Esophagus squamous epithelium (tissue), 4 donors: ENCODE measurements around the gene CDKN2B.

Experiments
- POLR2A ChIP-seq, 4 donors: fragments of 450-650 bp; IDR thresholded peaks; one replicate each; pipeline ENCODE4 v1.6.1; 2017; ENCODE audit warnings: antibody characterized with exemption in 4 of 4, mild to moderate bottlenecking in 4 of 4, moderate library complexity in 3 of 4
- TF ChIP-seq, protein P1 (sequence below), 6 experiments: fragments of 450-650 bp in 4 of 6; fragments of 200-600 bp in 2 of 6; sonication (generic) in 2 of 6; IDR thresholded peaks; one replicate each; pipeline ENCODE4 v1.5.1; 2016 to 2019; ENCODE audit warnings: antibody characterized with exemption in 6 of 6, mild to moderate bottlenecking in 4 of 6, moderate library complexity in 4 of 6

DNA sequence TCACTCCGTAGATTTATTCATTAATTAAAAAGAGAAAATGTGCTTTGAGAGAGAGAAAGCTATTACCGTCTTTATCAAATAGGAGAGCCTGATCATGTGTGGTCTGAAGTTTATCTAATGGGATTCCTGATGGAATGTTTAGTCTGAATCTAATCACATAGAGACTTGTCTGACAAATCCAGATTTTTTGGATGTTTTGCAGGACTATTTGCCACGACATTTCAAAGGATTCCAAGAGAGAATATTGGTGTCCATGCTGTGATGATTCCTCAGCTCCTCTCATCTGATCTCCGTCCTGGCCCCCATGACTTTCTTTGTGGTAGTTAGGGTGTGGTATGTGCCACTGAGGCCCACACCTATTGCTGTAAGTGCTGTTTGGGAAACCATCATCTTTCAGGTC is 20.1 kb upstream of the CDKN2B start:
- TF ChIP-seq, protein P1, sequence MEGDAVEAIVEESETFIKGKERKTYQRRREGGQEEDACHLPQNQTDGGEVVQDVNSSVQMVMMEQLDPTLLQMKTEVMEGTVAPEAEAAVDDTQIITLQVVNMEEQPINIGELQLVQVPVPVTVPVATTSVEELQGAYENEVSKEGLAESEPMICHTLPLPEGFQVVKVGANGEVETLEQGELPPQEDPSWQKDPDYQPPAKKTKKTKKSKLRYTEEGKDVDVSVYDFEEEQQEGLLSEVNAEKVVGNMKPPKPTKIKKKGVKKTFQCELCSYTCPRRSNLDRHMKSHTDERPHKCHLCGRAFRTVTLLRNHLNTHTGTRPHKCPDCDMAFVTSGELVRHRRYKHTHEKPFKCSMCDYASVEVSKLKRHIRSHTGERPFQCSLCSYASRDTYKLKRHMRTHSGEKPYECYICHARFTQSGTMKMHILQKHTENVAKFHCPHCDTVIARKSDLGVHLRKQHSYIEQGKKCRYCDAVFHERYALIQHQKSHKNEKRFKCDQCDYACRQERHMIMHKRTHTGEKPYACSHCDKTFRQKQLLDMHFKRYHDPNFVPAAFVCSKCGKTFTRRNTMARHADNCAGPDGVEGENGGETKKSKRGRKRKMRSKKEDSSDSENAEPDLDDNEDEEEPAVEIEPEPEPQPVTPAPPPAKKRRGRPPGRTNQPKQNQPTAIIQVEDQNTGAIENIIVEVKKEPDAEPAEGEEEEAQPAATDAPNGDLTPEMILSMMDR (IDR thresholded peaks at IDR 0.05) = no peak
- TF ChIP-seq POLR2A (IDR thresholded peaks at IDR 0.05) = no peak
